MM.1S (cell line): Measurements from ENCODE around the gene CAPRIN1.

Experiments
- DNase-seq: peaks from one replicate; pipeline ENCODE4 v3.0.0-alpha.2; 2015
- H2AFZ ChIP-seq: fragments of 300-600 bp; sonication (generic); 2 replicates; pipeline ENCODE4 v1.6.0; 2016; ENCODE audit warnings: antibody characterized with exemption, low read length
- H3F3A ChIP-seq: fragments of 300-600 bp; sonication (generic); 2 replicates; pipeline ENCODE4 v1.6.1; 2016; ENCODE audit warnings: mild to moderate bottlenecking, antibody characterized with exemption, low read length, moderate library complexity, mixed read lengths; ENCODE audit not compliant: insufficient read depth
- H3K27ac ChIP-seq: fragments of 300-600 bp; sonication (generic); 2 replicates; pipeline ENCODE4 v1.5.1; 2016; ENCODE audit warnings: mild to moderate bottlenecking, low read length
- H3K27me3 ChIP-seq: fragments of 300-600 bp; sonication (generic); replicated peaks from 2 replicates; pipeline ENCODE4 v1.6.0; 2016; ENCODE audit warnings: low read length; ENCODE audit not compliant: insufficient read depth
- H3K36me3 ChIP-seq: fragments of 300-600 bp; sonication (generic); replicated peaks from 2 replicates; pipeline ENCODE4 v1.6.1; 2016; ENCODE audit warnings: mild to moderate bottlenecking, low read length, mixed read lengths; ENCODE audit not compliant: insufficient read depth
- H3K4me1 ChIP-seq: fragments of 300-600 bp; sonication (generic); 2 replicates; pipeline ENCODE4 v1.6.1; 2016; ENCODE audit warnings: low read length, mixed read lengths
- H3K4me2 ChIP-seq: fragments of 300-600 bp; sonication (generic); 2 replicates; pipeline ENCODE4 v1.6.0; 2016; ENCODE audit warnings: low read depth, low read length
- H3K4me3 ChIP-seq: fragments of 300-600 bp; sonication (generic); 2 replicates; pipeline ENCODE4 v1.5.1; 2016; ENCODE audit warnings: low read length, mixed read lengths
- H3K79me2 ChIP-seq: fragments of 300-600 bp; sonication (generic); 2 replicates; pipeline ENCODE4 v1.6.1; 2016; ENCODE audit warnings: mixed run types, low read length, mixed read lengths
- H3K9ac ChIP-seq: fragments of 300-600 bp; sonication (generic); 2 replicates; pipeline ENCODE4 v1.6.1; 2016; ENCODE audit warnings: low read length, mixed read lengths
- H3K9me2 ChIP-seq: fragments of 300-600 bp; sonication (generic); replicated peaks from 2 replicates; pipeline ENCODE4 v1.6.1; 2016; ENCODE audit warnings: mild to moderate bottlenecking, low read length, mixed read lengths; ENCODE audit not compliant: insufficient read depth
- H3K9me3 ChIP-seq: fragments of 300-600 bp; sonication (generic); replicated peaks from 2 replicates; pipeline ENCODE4 v1.6.1; 2016; ENCODE audit warnings: mild to moderate bottlenecking, low read length, mixed read lengths; ENCODE audit not compliant: insufficient read depth
- H4K20me1 ChIP-seq: fragments of 300-600 bp; sonication (generic); 2 replicates; pipeline ENCODE4 v1.6.1; 2016; ENCODE audit warnings: mild to moderate bottlenecking, low read length, moderate library complexity, mixed read lengths; ENCODE audit not compliant: insufficient read depth
- CTCF ChIP-seq: fragments of 300-600 bp; sonication (generic); IDR thresholded peaks from 2 replicates; pipeline ENCODE4 v1.5.1; 2016; ENCODE audit warnings: antibody characterized with exemption, low read length, mixed read lengths
- EZH2 ChIP-seq: fragments of 300-600 bp; sonication (generic); optimal IDR thresholded peaks from 2 replicates; pipeline ENCODE3; 2017; ENCODE audit warnings: low read depth, mild to moderate bottlenecking, antibody characterized with exemption, low read length, mixed read lengths
- EZH2phosphoT487 ChIP-seq: fragments of 300-600 bp; sonication (generic); IDR thresholded peaks from 2 replicates; pipeline ENCODE4 v1.6.1; 2018; ENCODE audit warnings: antibody characterized with exemption, low read length

CAPRIN1 gene

GRCh38 chr11:34006876-34007275 is 44.7 kb upstream of the CAPRIN1 start:
- Histone ChIP-seq H3K9me3 (no peaks in the 10 kb centered on the region), H3K4me3 (no peak overlapping the region), H3K4me1 (peaks cover 6% of the 10 kb centered on the region; the same call in 1 of the 2 replicates), H3K36me3 (no peaks in the 10 kb centered on the region), H3K27ac (no peak overlapping the region), H3K9ac (no peak overlapping the region), H3K27me3 (no peaks in the 10 kb centered on the region), H2AFZ (no peak overlapping the region), H4K20me1 (no peaks in the 10 kb centered on the region), H3F3A (no peaks in the 10 kb centered on the region), H3K4me2 (no peak overlapping the region), H3K79me2 (no peaks in the 10 kb centered on the region), H3K9me2 (no peaks in the 10 kb centered on the region)
- DNase-seq, result no peak
- TF ChIP-seq EZH2phosphoT487 (no peak), EZH2 (no peak), CTCF (no peak)

GRCh38 chr11:34012734-34013133 is 38.8 kb upstream of the CAPRIN1 start:
- Histone ChIP-seq H3K4me3 (no peak overlapping the region), H2AFZ (no peak overlapping the region)
- TF ChIP-seq CTCF, result no peak
- no peak for TF ChIP-seq EZH2
- no peak for TF ChIP-seq EZH2phosphoT487

GRCh38 chr11:34013898-34014571 is 37.5 kb upstream of the CAPRIN1 start:
- no peaks in the 10 kb centered on the region for H3K27me3 ChIP-seq
- no peaks in the 10 kb centered on the region for H3K9me3 ChIP-seq
- TF ChIP-seq CTCF, result no peak
- TF ChIP-seq EZH2phosphoT487, result no peak
- no peak for TF ChIP-seq EZH2
- H3K9me2 ChIP-seq, result no peaks in the 10 kb centered on the region
- no peaks in the 10 kb centered on the region for H3K4me1 ChIP-seq
- no peak overlapping the region for H3K4me3 ChIP-seq
- H3K79me2 ChIP-seq, result no peaks in the 10 kb centered on the region
- no peak overlapping the region for H3K9ac ChIP-seq
- no peaks in the 10 kb centered on the region for H3F3A ChIP-seq
- no peaks in the 10 kb centered on the region for H3K36me3 ChIP-seq
- DNase-seq, result no peak
- H4K20me1 ChIP-seq, result no peaks in the 10 kb centered on the region
- no peak overlapping the region for H2AFZ ChIP-seq
- H3K27ac ChIP-seq, result no peak overlapping the region
- no peak overlapping the region for H3K4me2 ChIP-seq

More at GRCh38 chr11:34012734-34013133, 38.8 kb upstream of the CAPRIN1 start:
- no peaks in the 10 kb centered on the region for H3K9me2 ChIP-seq
- no peaks in the 10 kb centered on the region for H3F3A ChIP-seq
- no peak overlapping the region for H3K4me2 ChIP-seq
- DNase-seq, result no peak
- H3K27ac ChIP-seq, result no peak overlapping the region
- H3K4me1 ChIP-seq, result peaks cover 5% of the 10 kb centered on the region; the same call in 1 of the 2 replicates
- H3K27me3 ChIP-seq, result no peaks in the 10 kb centered on the region
- no peaks in the 10 kb centered on the region for H3K36me3 ChIP-seq
- H4K20me1 ChIP-seq, result no peaks in the 10 kb centered on the region
- no peaks in the 10 kb centered on the region for H3K79me2 ChIP-seq
- no peak overlapping the region for H3K9ac ChIP-seq
- no peaks in the 10 kb centered on the region for H3K9me3 ChIP-seq
